Stomach smooth muscle (tissue), 2 donors: ENCODE results near the gene SNRK.

ENCODE experiments used
- H3K27ac ChIP-seq: one replicate; pipeline ENCODE4 v1.7.0; 2013; ENCODE audit warnings: mild to moderate bottlenecking, low read length, inconsistent platforms
- H3K27me3 ChIP-seq, 2 donors: one replicate each; pipeline ENCODE4 v1.7.0; 2013; ENCODE audit warnings: low read length in 2 of 2; ENCODE audit not compliant: insufficient read depth in 2 of 2, control insufficient read depth in 1 of 2
- H3K36me3 ChIP-seq, 2 donors: one replicate each; pipeline ENCODE4 v1.7.0; 2013; ENCODE audit warnings: low read length in 2 of 2; ENCODE audit not compliant: control insufficient read depth in 2 of 2, insufficient read depth in 2 of 2
- H3K4me1 ChIP-seq: one replicate; pipeline ENCODE4 v1.7.0; 2013; ENCODE audit warnings: low read length; ENCODE audit not compliant: control insufficient read depth, insufficient read depth
- H3K4me3 ChIP-seq, 2 donors: one replicate each; pipeline ENCODE4 v1.7.0; 2013; ENCODE audit warnings: low read length in 2 of 2
- H3K9ac ChIP-seq, 2 donors: one replicate each; pipeline ENCODE4 v1.7.0; 2013; ENCODE audit warnings: low read length in 2 of 2, mild to moderate bottlenecking in 1 of 2
- H3K9me3 ChIP-seq, 2 donors: one replicate each; pipeline ENCODE4 v1.7.0; 2013; ENCODE audit warnings: low read length in 2 of 2; ENCODE audit not compliant: control insufficient read depth in 2 of 2
- donor health status: healthy.
- donor health status: Pancreatic carcinoma.

Gene SNRK

GRCh38 chr3:43328653-43329052 lies 42.3 kb downstream of the SNRK start:
- H3K27me3 ChIP-seq, result no peaks in the 10 kb centered on the region
- peaks cover 13% of the 10 kb centered on the region for H3K4me1 ChIP-seq
- H3K27ac ChIP-seq, result no peak overlapping the region
- no peaks in the 10 kb centered on the region for H3K9me3 ChIP-seq
- no peaks in the 10 kb centered on the region for H3K36me3 ChIP-seq
- H3K9ac ChIP-seq, result no peak overlapping the region
- H3K4me3 ChIP-seq, result no peak overlapping the region

- Histone ChIP-seq H3K27ac (no peak overlapping the region), H3K9ac (no peak overlapping the region), H3K9me3 (peaks cover 0 to 1% of the 10 kb centered on the region in 2 donors), H3K36me3 (peaks cover 6% of the 10 kb centered on the region in 2 donors), H3K4me1 (peaks cover 12% of the 10 kb centered on the region), H3K4me3 (no peak overlapping the region), H3K27me3 (no peaks in the 10 kb centered on the region)
Observed at GRCh38 chr3:43330981-43331380, 44.6 kb downstream of the SNRK start.

GRCh38 chr3:43331381-43331780 lies 45.0 kb downstream of the SNRK start:
- Histone ChIP-seq H3K9me3 (peaks cover 0 to 5% of the 10 kb centered on the region in 2 donors), H3K4me1 (peaks cover 8% of the 10 kb centered on the region), H3K27ac (no peak overlapping the region)

GRCh38 chr3:43334976-43335375 lies 48.6 kb downstream of the SNRK start:
- no peaks in the 10 kb centered on the region for H3K27me3 ChIP-seq
- H3K4me3 ChIP-seq, result no peak overlapping the region
- H3K27ac ChIP-seq, result no peak overlapping the region
- no peaks in the 10 kb centered on the region for H3K4me1 ChIP-seq
- peaks cover 17 to 23% of the 10 kb centered on the region in 2 donors for H3K36me3 ChIP-seq
- peaks cover 2 to 23% of the 10 kb centered on the region in 2 donors for H3K9me3 ChIP-seq
- H3K9ac ChIP-seq, result no peak overlapping the region

More at GRCh38 chr3:43331381-43331780, 45.0 kb downstream of the SNRK start:
- H3K4me3 ChIP-seq, result no peak overlapping the region
- H3K27me3 ChIP-seq, result no peaks in the 10 kb centered on the region
- no peak overlapping the region for H3K9ac ChIP-seq
- peaks cover 6 to 8% of the 10 kb centered on the region in 2 donors for H3K36me3 ChIP-seq

GRCh38 chr3:43335799-43336198 lies 49.5 kb downstream of the SNRK start:
- H3K36me3 ChIP-seq, result peaks cover 24 to 32% of the 10 kb centered on the region in 2 donors
- no peaks in the 10 kb centered on the region for H3K27me3 ChIP-seq
- no peaks in the 10 kb centered on the region for H3K4me1 ChIP-seq
- no peak overlapping the region for H3K4me3 ChIP-seq
- H3K9me3 ChIP-seq, result peaks cover 2 to 23% of the 10 kb centered on the region in 2 donors
- H3K27ac ChIP-seq, result no peak overlapping the region
- H3K9ac ChIP-seq, result no peak overlapping the region

GRCh38 chr3:43338295-43338694 lies 52.0 kb downstream of the SNRK start:
- H3K36me3 ChIP-seq, result peaks cover 37 to 42% of the 10 kb centered on the region in 2 donors
- peaks cover 2 to 23% of the 10 kb centered on the region in 2 donors for H3K9me3 ChIP-seq
- no peaks in the 10 kb centered on the region for H3K27me3 ChIP-seq
- H3K27ac ChIP-seq, result no peak overlapping the region
- H3K9ac ChIP-seq, result no peak overlapping the region
- no peaks in the 10 kb centered on the region for H3K4me1 ChIP-seq
- no peak overlapping the region for H3K4me3 ChIP-seq

- peaks cover 47 to 52% of the 10 kb centered on the region in 2 donors for H3K36me3 ChIP-seq
- no peak overlapping the region for H3K4me3 ChIP-seq
- H3K4me1 ChIP-seq, result peaks cover 12% of the 10 kb centered on the region
- H3K9ac ChIP-seq, result no peak overlapping the region
- H3K9me3 ChIP-seq, result peaks cover 2 to 23% of the 10 kb centered on the region in 2 donors
- H3K27me3 ChIP-seq, result no peaks in the 10 kb centered on the region
- no peak overlapping the region for H3K27ac ChIP-seq
Observed at GRCh38 chr3:43340403-43340802, 54.1 kb downstream of the SNRK start.

GRCh38 chr3:43341788-43342187 lies 55.4 kb downstream of the SNRK start:
- peaks cover 12% of the 10 kb centered on the region for H3K4me1 ChIP-seq
- H3K9ac ChIP-seq, result no peak overlapping the region
- H3K4me3 ChIP-seq, result no peak overlapping the region
- H3K27me3 ChIP-seq, result no peaks in the 10 kb centered on the region
- no peak overlapping the region for H3K27ac ChIP-seq
- H3K36me3 ChIP-seq, result peaks cover 48 to 49% of the 10 kb centered on the region in 2 donors
- H3K9me3 ChIP-seq, result peaks cover 2 to 15% of the 10 kb centered on the region in 2 donors

GRCh38 chr3:43343185-43343584 lies 56.8 kb downstream of the SNRK start:
- H3K27ac ChIP-seq, result no peak overlapping the region
- no peak overlapping the region for H3K4me3 ChIP-seq
- no peaks in the 10 kb centered on the region for H3K27me3 ChIP-seq
- H3K36me3 ChIP-seq, result peaks cover 53 to 56% of the 10 kb centered on the region in 2 donors
- H3K9me3 ChIP-seq, result peaks cover 0 to 2% of the 10 kb centered on the region in 2 donors
- H3K9ac ChIP-seq, result no peak overlapping the region
- peaks cover 12% of the 10 kb centered on the region for H3K4me1 ChIP-seq

- H3K36me3 ChIP-seq, result peaks cover 56 to 58% of the 10 kb centered on the region in 2 donors
- peaks cover 12% of the 10 kb centered on the region for H3K4me1 ChIP-seq
- no peak overlapping the region for H3K27ac ChIP-seq
- H3K9me3 ChIP-seq, result no peaks in the 10 kb centered on the region
- no peak overlapping the region for H3K4me3 ChIP-seq
- no peak overlapping the region for H3K9ac ChIP-seq
- H3K27me3 ChIP-seq, result no peaks in the 10 kb centered on the region
Observed at GRCh38 chr3:43343815-43344214, 57.5 kb downstream of the SNRK start.

- Histone ChIP-seq H3K27ac (no peak overlapping the region), H3K4me1 (peaks cover 12% of the 10 kb centered on the region), H3K4me3 (no peak overlapping the region), H3K36me3 (peaks cover 58 to 61% of the 10 kb centered on the region in 2 donors), H3K9me3 (no peaks in the 10 kb centered on the region), H3K27me3 (no peaks in the 10 kb centered on the region), H3K9ac (no peak overlapping the region)
Observed at GRCh38 chr3:43344520-43344919, 58.2 kb downstream of the SNRK start.
